ENCODE measurements around the gene ARHGEF16. TPM values are rescaled to one million over a fixed set of nuclear protein-coding genes. Genes with fewer than 3 reads are reported as not detected.

Gene ARHGEF16
- total and polyA plus RNA-seq, 9 donors: 0.13 to 8.4 (median 1.7) TPM

GRCh38 chr1:3430406-3430805 is 24.1 kb upstream of the ARHGEF16 start:
- H3K9me3 ChIP-seq: no peaks in the 10 kb centered on the region
- no peak for DNase-seq
- no peaks in the 10 kb centered on the region for H3K27me3 ChIP-seq
- no peak for TF ChIP-seq EP300 (IDR thresholded peaks at IDR 0.05)
- TF ChIP-seq CTCF (IDR thresholded peaks at IDR 0.05): no peak
- TF ChIP-seq POLR2A (IDR thresholded peaks at IDR 0.05): no peak
- H3K27ac ChIP-seq: no peak overlapping the region
- WGBS, 3 donors: 80 to 87% (median 81%) methylated on average over 17 to 19 of the region's 19 CpGs
- H3K4me1 ChIP-seq (ENCODE audit: insufficient read depth): no peaks in the 10 kb centered on the region
- no peaks in the 10 kb centered on the region for H3K36me3 ChIP-seq
- H3K4me3 ChIP-seq: no peak overlapping the region
- intact Hi-C loops (cut with DNase I): no loop called here

- H3K9me3 ChIP-seq: no peaks in the 10 kb centered on the region
- no peaks in the 10 kb centered on the region for H3K4me1 ChIP-seq (ENCODE audit: insufficient read depth)
- no peaks in the 10 kb centered on the region for H3K36me3 ChIP-seq
- TF ChIP-seq CTCF (IDR thresholded peaks at IDR 0.05): no peak
- TF ChIP-seq EP300 (IDR thresholded peaks at IDR 0.05): no peak
- TF ChIP-seq POLR2A (IDR thresholded peaks at IDR 0.05): no peak
- intact Hi-C loops (cut with DNase I): no loop called here
- H3K27me3 ChIP-seq: no peaks in the 10 kb centered on the region
- no peak overlapping the region for H3K4me3 ChIP-seq
- DNase-seq: no peak
- no peak overlapping the region for H3K27ac ChIP-seq
- 79 to 82% (median 81%) methylated on average over 22 of the region's 22 CpGs for WGBS, 3 donors
These were observed 23.6 kb upstream of the ARHGEF16 start for GRCh38 chr1:3430820-3431219.

GRCh38 chr1:3431266-3431665 is 23.2 kb upstream of the ARHGEF16 start:
- 46 to 80% (median 67%) methylated on average over 1 to 12 of the region's 12 CpGs for WGBS, 3 donors
- Histone ChIP-seq H3K4me3 (no peak overlapping the region), H3K36me3 (no peaks in the 10 kb centered on the region), H3K27me3 (no peaks in the 10 kb centered on the region), H3K27ac (no peak overlapping the region), H3K4me1 (ENCODE audit: insufficient read depth) (no peaks in the 10 kb centered on the region), H3K9me3 (no peaks in the 10 kb centered on the region)
- DNase-seq: no peak
- TF ChIP-seq CTCF (IDR thresholded peaks at IDR 0.05) (no peak), EP300 (IDR thresholded peaks at IDR 0.05) (no peak), POLR2A (IDR thresholded peaks at IDR 0.05) (no peak)
- intact Hi-C loops (cut with DNase I): no loop called here

- WGBS, 3 donors: 81 to 90% (median 85%) methylated on average over 17 of the region's 17 CpGs
- no peak for TF ChIP-seq EP300 (IDR thresholded peaks at IDR 0.05)
- no peak for TF ChIP-seq POLR2A (IDR thresholded peaks at IDR 0.05)
- no peak for TF ChIP-seq CTCF (IDR thresholded peaks at IDR 0.05)
- Histone ChIP-seq H3K4me3 (no peak overlapping the region), H3K9me3 (no peaks in the 10 kb centered on the region), H3K27me3 (no peaks in the 10 kb centered on the region), H3K36me3 (no peaks in the 10 kb centered on the region), H3K4me1 (ENCODE audit: insufficient read depth) (no peaks in the 10 kb centered on the region), H3K27ac (no peak overlapping the region)
- intact Hi-C loops (cut with DNase I): no loop called here
- no peak for DNase-seq
These were observed 22.8 kb upstream of the ARHGEF16 start for GRCh38 chr1:3431686-3432085.

GRCh38 chr1:3432306-3432705 is 22.2 kb upstream of the ARHGEF16 start:
- 49 to 57% (median 53%) methylated on average over 15 of the region's 15 CpGs for WGBS, 3 donors
- no peaks in the 10 kb centered on the region for H3K9me3 ChIP-seq
- no peaks in the 10 kb centered on the region for H3K4me1 ChIP-seq (ENCODE audit: insufficient read depth)
- no peak for DNase-seq
- no peak for TF ChIP-seq EP300 (IDR thresholded peaks at IDR 0.05)
- TF ChIP-seq CTCF (IDR thresholded peaks at IDR 0.05): no peak
- no peak for TF ChIP-seq POLR2A (IDR thresholded peaks at IDR 0.05)
- H3K4me3 ChIP-seq: no peak overlapping the region
- H3K27ac ChIP-seq: no peak overlapping the region
- H3K27me3 ChIP-seq: no peaks in the 10 kb centered on the region
- H3K36me3 ChIP-seq: no peaks in the 10 kb centered on the region
- intact Hi-C loops (cut with DNase I): no loop called here
